Liver (tissue), 9 donors: ENCODE measurements around the gene CDH4. TPM values are rescaled to one million over a fixed set of nuclear protein-coding genes. Genes with fewer than 3 reads are reported as not detected.

Source experiments
- DNase-seq: peaks from one replicate; pipeline ENCODE4 v3.0.0-alpha.2; 2017; ENCODE audit warnings: low spot score
- H3K27ac ChIP-seq, 2 donors: one replicate each; pipeline ENCODE4 v1.7.0; 2013; ENCODE audit warnings: inconsistent platforms in 2 of 2, low read length in 2 of 2, control low read depth in 1 of 2, low read depth in 1 of 2, mild to moderate bottlenecking in 1 of 2
- H3K27me3 ChIP-seq, 4 donors: one replicate each; pipeline versions ENCODE4 v1.6.1 to v1.7.0; 2013; ENCODE audit warnings: low read length in 3 of 4, inconsistent platforms in 1 of 4, mild to moderate bottlenecking in 1 of 4, moderate library complexity in 1 of 4; ENCODE audit not compliant: control insufficient read depth in 4 of 4, insufficient read depth in 4 of 4
- H3K36me3 ChIP-seq, 4 donors: one replicate each; pipeline versions ENCODE4 v1.6.1 to v1.7.0; 2013; ENCODE audit warnings: low read length in 3 of 4, mild to moderate bottlenecking in 3 of 4, low read depth in 1 of 4, moderate library complexity in 1 of 4; ENCODE audit not compliant: control insufficient read depth in 4 of 4, insufficient read depth in 3 of 4
- H3K4me1 ChIP-seq, 4 donors: one replicate each; pipeline versions ENCODE4 v1.6.1 to v1.7.0; 2013; ENCODE audit warnings: low read length in 3 of 4, mild to moderate bottlenecking in 3 of 4, moderate library complexity in 1 of 4; ENCODE audit not compliant: control insufficient read depth in 4 of 4, insufficient read depth in 4 of 4
- H3K4me3 ChIP-seq, 3 donors: one replicate each; pipeline versions ENCODE4 v1.6.1 to v1.7.0; 2013; ENCODE audit warnings: low read length in 3 of 3, control low read depth in 1 of 3, low read depth in 1 of 3, mild to moderate bottlenecking in 1 of 3
- H3K9ac ChIP-seq, 2 donors: one replicate each; pipeline ENCODE4 v1.7.0; 2013; ENCODE audit warnings: low read length in 2 of 2, mild to moderate bottlenecking in 2 of 2, moderate library complexity in 2 of 2, control low read depth in 1 of 2, low read depth in 1 of 2
- H3K9me3 ChIP-seq, 4 donors: one replicate each; pipeline versions ENCODE4 v1.6.1 to v1.7.0; 2013; ENCODE audit warnings: low read length in 3 of 4; ENCODE audit not compliant: control insufficient read depth in 4 of 4
- EGR1 ChIP-seq, 2 donors: IDR thresholded peaks; 2 replicates each; pipeline ENCODE4 v1.6.1; 2016 to 2018; ENCODE audit warnings: antibody characterized with exemption in 2 of 2, low read depth in 2 of 2
- FOXA1 ChIP-seq: IDR thresholded peaks from 2 replicates; pipeline ENCODE4 v1.6.1; 2016; ENCODE audit warnings: antibody characterized with exemption
- FOXA2 ChIP-seq: IDR thresholded peaks from 2 replicates; pipeline ENCODE4 v1.6.1; 2016; ENCODE audit warnings: antibody characterized with exemption
- GABPA ChIP-seq, 2 donors: IDR thresholded peaks in 1 of 2; conservative IDR thresholded peaks in 1 of 2; 2 replicates each; pipeline ENCODE4 v1.6.1; 2016; ENCODE audit warnings: antibody characterized with exemption in 2 of 2, mild to moderate bottlenecking in 1 of 2, moderate library complexity in 1 of 2
- HNF4A ChIP-seq, 2 donors: conservative IDR thresholded peaks; 2 replicates each; pipeline ENCODE4 v1.6.1; 2016; ENCODE audit warnings: antibody characterized with exemption in 2 of 2, mild to moderate bottlenecking in 2 of 2
- JUND ChIP-seq, 2 donors: IDR thresholded peaks; 2 replicates each; pipeline ENCODE4 v1.6.1; 2016; ENCODE audit warnings: antibody characterized with exemption in 2 of 2
- NR2F2 ChIP-seq: IDR thresholded peaks from 2 replicates; pipeline ENCODE4 v1.6.1; 2016; ENCODE audit warnings: antibody characterized with exemption
- RXRA ChIP-seq, 2 donors: IDR thresholded peaks; 2 replicates each; pipeline ENCODE4 v1.6.1; 2017 to 2018; ENCODE audit warnings: antibody characterized with exemption in 2 of 2, mild to moderate bottlenecking in 1 of 2
- TAF1 ChIP-seq: conservative IDR thresholded peaks from 2 replicates; pipeline ENCODE4 v1.6.1; 2016; ENCODE audit warnings: antibody characterized with exemption, mild to moderate bottlenecking
- YY1 ChIP-seq: IDR thresholded peaks from 2 replicates; pipeline ENCODE4 v1.6.1; 2016; ENCODE audit warnings: antibody characterized with exemption, mild to moderate bottlenecking
- WGBS: extraction: QIAGEN DNeasy Blood & Tissue Kit; methylation state at CpG from one replicate; pipeline ENCODE4 v1.1.7; 2013; 5-methylcytosine and 5-hydroxymethylcytosine counted together
- polyA plus RNA-seq, 2 donors: library from polyadenylated mRNA; stranded (reverse) in 1 of 2; unstranded in 1 of 2; fragments of 200-250 nt in 1 of 2; fragments of >200 nt in 1 of 2; fragmentation: Nextera tagmentation in 1 of 2; extraction: Ambion mirVana in 1 of 2; gene quantifications; one replicate each; pipeline versions ENCODE4 v1.2.1 to v1.2.3, GENCODE V29; 2013 to 2015
- total RNA-seq, 2 donors: library from RNA; depleted of rRNA; stranded (reverse); fragments of >200 nt; gene quantifications; one replicate each; pipeline ENCODE4 v1.2.3, GENCODE V29; 2014
- TF ChIP-seq, protein P1 (sequence below): IDR thresholded peaks from 2 replicates; pipeline ENCODE4 v1.6.1; 2016; ENCODE audit warnings: antibody characterized with exemption
- TF ChIP-seq, protein P2 (sequence below): IDR thresholded peaks from 2 replicates; pipeline ENCODE4 v1.6.1; 2016; ENCODE audit warnings: antibody characterized with exemption, mild to moderate bottlenecking
- TF ChIP-seq, protein P3 (sequence below): fragments of 150-350 bp; IDR thresholded peaks from 2 replicates; pipeline ENCODE4 v1.5.1; 2017; ENCODE audit warnings: improper control_type of control experiment, low read depth, low read length; ENCODE audit not compliant: missing input control
- TF ChIP-seq, protein P4 (sequence below): IDR thresholded peaks from 2 replicates; pipeline ENCODE4 v1.6.1; 2016; ENCODE audit warnings: antibody characterized with exemption
- TF ChIP-seq, protein P5 (sequence below): IDR thresholded peaks from 2 replicates; pipeline ENCODE4 v1.6.1; 2016; ENCODE audit warnings: antibody characterized with exemption
- donor health status: healthy.
- donor health status: healthy.
- donor health status: healthy.
- donor health status: healthy.
- donor health status: healthy.

CDH4 gene
- total and polyA plus RNA-seq, 4 donors: 0.03 to 0.25 (median 0.19) TPM; not detected in 1

DNA sequence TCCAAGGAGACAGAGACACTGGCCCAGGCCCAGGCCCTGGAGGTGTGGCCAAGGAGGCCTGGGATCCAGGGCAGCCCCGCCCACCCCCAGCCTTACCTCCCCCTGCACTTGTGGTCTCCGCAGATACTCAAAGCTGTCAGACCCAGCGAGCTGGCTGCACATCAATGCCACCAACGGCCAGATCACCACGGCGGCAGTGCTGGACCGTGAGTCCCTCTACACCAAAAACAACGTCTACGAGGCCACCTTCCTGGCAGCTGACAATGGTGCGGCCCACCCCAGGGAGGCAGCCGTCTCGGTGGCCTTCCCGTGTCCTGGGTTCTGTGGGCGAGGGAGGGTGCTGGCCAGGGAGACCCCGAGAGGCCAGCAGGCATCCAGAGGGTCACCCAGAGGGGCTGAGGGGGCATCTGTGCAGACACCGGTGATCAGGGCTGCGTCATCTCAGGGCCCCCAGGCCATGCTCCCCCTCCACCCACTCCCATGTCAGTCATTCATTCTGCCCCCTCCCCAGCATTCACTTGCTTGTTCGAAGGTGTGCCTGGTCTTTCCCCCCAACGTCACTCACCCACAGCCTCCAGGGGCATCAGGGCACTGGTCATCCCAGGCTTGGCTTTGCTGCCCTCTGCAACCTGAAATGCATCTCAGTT lies 672.3 kb downstream of the CDH4 start:
- Histone ChIP-seq H3K4me1 (no peaks in the 10 kb centered on the region), H3K27me3 (no peaks in the 10 kb centered on the region), H3K9me3 (peaks cover 0 to 3% (median 0%) of the 10 kb centered on the region in 4 donors), H3K9ac (no peak overlapping the region), H3K4me3 (no peak overlapping the region), H3K27ac (no peak overlapping the region), H3K36me3 (no peaks in the 10 kb centered on the region)
- 86% methylated on average over 19 of the region's 19 CpGs for WGBS
- DNase-seq: no peak
- no peak for TF ChIP-seq HNF4A (conservative IDR thresholded peaks at IDR 0.05)
- TF ChIP-seq, protein P1, sequence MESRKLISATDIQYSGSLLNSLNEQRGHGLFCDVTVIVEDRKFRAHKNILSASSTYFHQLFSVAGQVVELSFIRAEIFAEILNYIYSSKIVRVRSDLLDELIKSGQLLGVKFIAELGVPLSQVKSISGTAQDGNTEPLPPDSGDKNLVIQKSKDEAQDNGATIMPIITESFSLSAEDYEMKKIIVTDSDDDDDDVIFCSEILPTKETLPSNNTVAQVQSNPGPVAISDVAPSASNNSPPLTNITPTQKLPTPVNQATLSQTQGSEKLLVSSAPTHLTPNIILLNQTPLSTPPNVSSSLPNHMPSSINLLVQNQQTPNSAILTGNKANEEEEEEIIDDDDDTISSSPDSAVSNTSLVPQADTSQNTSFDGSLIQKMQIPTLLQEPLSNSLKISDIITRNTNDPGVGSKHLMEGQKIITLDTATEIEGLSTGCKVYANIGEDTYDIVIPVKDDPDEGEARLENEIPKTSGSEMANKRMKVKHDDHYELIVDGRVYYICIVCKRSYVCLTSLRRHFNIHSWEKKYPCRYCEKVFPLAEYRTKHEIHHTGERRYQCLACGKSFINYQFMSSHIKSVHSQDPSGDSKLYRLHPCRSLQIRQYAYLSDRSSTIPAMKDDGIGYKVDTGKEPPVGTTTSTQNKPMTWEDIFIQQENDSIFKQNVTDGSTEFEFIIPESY: no peak
- TF ChIP-seq GABPA (IDR thresholded peaks at IDR 0.05 in 1 of 2, conservative IDR thresholded peaks at IDR 0.05 in 1 of 2): no peak
- TF ChIP-seq RXRA (IDR thresholded peaks at IDR 0.05): no peak
- TF ChIP-seq, protein P2, sequence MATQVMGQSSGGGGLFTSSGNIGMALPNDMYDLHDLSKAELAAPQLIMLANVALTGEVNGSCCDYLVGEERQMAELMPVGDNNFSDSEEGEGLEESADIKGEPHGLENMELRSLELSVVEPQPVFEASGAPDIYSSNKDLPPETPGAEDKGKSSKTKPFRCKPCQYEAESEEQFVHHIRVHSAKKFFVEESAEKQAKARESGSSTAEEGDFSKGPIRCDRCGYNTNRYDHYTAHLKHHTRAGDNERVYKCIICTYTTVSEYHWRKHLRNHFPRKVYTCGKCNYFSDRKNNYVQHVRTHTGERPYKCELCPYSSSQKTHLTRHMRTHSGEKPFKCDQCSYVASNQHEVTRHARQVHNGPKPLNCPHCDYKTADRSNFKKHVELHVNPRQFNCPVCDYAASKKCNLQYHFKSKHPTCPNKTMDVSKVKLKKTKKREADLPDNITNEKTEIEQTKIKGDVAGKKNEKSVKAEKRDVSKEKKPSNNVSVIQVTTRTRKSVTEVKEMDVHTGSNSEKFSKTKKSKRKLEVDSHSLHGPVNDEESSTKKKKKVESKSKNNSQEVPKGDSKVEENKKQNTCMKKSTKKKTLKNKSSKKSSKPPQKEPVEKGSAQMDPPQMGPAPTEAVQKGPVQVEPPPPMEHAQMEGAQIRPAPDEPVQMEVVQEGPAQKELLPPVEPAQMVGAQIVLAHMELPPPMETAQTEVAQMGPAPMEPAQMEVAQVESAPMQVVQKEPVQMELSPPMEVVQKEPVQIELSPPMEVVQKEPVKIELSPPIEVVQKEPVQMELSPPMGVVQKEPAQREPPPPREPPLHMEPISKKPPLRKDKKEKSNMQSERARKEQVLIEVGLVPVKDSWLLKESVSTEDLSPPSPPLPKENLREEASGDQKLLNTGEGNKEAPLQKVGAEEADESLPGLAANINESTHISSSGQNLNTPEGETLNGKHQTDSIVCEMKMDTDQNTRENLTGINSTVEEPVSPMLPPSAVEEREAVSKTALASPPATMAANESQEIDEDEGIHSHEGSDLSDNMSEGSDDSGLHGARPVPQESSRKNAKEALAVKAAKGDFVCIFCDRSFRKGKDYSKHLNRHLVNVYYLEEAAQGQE: no peak
- TF ChIP-seq, protein P3, sequence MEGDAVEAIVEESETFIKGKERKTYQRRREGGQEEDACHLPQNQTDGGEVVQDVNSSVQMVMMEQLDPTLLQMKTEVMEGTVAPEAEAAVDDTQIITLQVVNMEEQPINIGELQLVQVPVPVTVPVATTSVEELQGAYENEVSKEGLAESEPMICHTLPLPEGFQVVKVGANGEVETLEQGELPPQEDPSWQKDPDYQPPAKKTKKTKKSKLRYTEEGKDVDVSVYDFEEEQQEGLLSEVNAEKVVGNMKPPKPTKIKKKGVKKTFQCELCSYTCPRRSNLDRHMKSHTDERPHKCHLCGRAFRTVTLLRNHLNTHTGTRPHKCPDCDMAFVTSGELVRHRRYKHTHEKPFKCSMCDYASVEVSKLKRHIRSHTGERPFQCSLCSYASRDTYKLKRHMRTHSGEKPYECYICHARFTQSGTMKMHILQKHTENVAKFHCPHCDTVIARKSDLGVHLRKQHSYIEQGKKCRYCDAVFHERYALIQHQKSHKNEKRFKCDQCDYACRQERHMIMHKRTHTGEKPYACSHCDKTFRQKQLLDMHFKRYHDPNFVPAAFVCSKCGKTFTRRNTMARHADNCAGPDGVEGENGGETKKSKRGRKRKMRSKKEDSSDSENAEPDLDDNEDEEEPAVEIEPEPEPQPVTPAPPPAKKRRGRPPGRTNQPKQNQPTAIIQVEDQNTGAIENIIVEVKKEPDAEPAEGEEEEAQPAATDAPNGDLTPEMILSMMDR: no peak

DNA sequence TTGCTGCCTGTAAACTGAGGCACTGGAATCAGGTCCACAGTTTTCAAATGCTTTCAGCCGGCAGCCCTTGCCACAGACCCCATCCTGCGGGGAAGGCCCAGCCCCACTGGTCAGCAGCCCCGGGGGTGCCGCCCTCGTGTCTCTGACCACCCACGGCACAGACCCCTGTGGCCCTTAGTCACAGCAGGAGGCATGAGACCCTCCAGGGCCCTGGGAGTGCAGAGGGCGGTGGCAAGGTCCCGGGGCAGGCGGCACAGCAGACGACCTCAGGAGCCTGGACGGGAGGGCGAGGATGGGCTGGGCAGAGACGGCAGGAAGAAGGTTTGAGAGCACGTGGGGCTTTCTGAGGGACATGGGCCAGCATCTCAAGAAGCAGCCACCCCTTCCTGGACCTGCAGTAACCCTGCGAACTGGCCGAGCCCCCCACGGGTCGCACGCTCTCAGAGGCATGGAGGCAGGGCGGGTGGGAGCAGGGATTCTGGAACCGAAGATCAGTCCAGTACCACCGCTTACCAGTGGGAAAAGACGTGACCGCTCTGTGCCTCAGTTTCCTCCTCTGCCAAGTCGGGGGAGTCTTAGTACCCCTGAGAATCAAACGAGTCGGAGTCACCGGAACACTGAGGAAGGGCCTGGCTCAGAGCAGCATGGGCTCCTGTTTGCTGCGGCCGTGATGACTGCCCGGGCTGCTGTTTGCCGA lies 672.9 kb downstream of the CDH4 start:
- Histone ChIP-seq H3K9me3 (peaks cover 0 to 2% (median 0%) of the 10 kb centered on the region in 4 donors), H3K4me3 (no peak overlapping the region), H3K36me3 (no peaks in the 10 kb centered on the region), H3K27me3 (no peaks in the 10 kb centered on the region), H3K27ac (no peak overlapping the region), H3K9ac (no peak overlapping the region), H3K4me1 (no peaks in the 10 kb centered on the region)
- WGBS: 84% methylated on average over 32 of the region's 32 CpGs
- no peak for DNase-seq
- TF ChIP-seq, protein P4, sequence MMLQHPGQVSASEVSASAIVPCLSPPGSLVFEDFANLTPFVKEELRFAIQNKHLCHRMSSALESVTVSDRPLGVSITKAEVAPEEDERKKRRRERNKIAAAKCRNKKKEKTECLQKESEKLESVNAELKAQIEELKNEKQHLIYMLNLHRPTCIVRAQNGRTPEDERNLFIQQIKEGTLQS: no peak
- TF ChIP-seq YY1 (no peak), TAF1 (no peak), JUND (IDR thresholded peaks at IDR 0.05) (no peak), FOXA1 (no peak), HNF4A (conservative IDR thresholded peaks at IDR 0.05) (no peak), EGR1 (IDR thresholded peaks at IDR 0.05; ENCODE audit: low read depth in 2 of 2) (no peak), NR2F2 (no peak), GABPA (IDR thresholded peaks at IDR 0.05 in 1 of 2, conservative IDR thresholded peaks at IDR 0.05 in 1 of 2) (no peak), RXRA (IDR thresholded peaks at IDR 0.05) (no peak), FOXA2 (no peak)
- TF ChIP-seq, protein P5, sequence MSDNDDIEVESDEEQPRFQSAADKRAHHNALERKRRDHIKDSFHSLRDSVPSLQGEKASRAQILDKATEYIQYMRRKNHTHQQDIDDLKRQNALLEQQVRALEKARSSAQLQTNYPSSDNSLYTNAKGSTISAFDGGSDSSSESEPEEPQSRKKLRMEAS: no peak
